NB4 (cell line): Measurements from ENCODE around the gene TERT.

ENCODE experiments used
- CTCF ChIP-seq: IDR thresholded peaks from one replicate; pipeline ENCODE4 v1.5.1; 2012; ENCODE audit warnings: low read depth, low read length
- MAX ChIP-seq: IDR thresholded peaks from 2 replicates; pipeline ENCODE4 v1.6.1; 2011; ENCODE audit warnings: low read depth, low read length
- MYC ChIP-seq: IDR thresholded peaks from 2 replicates; pipeline ENCODE4 v1.6.1; 2011; ENCODE audit warnings: low read depth, low read length
- POLR2A ChIP-seq: IDR thresholded peaks from 2 replicates; pipeline ENCODE4 v1.6.1; 2011; ENCODE audit warnings: mild to moderate bottlenecking; ENCODE audit not compliant: insufficient read length; ENCODE audit errors: extremely low read depth

- no peak for TF ChIP-seq CTCF
- no peak for TF ChIP-seq POLR2A
- TF ChIP-seq MYC = no peak
- no peak for TF ChIP-seq MAX
Measured at GRCh38 chr5:1219098-1219767, 75.6 kb downstream of the TERT start.
